Raji (cell line): Measurements from ENCODE around the gene DENR.

ENCODE experiments used
- POLR2A ChIP-seq: IDR thresholded peaks from 2 replicates; pipeline ENCODE4 v1.6.1; 2011; ENCODE audit warnings: low read depth, low read length, control low read depth; ENCODE audit not compliant: insufficient read depth

DENR gene

GRCh38 chr12:122811777-122812176, 59.2 kb downstream of the DENR start:
- TF ChIP-seq POLR2A: no peak

- no peak for TF ChIP-seq POLR2A
Measured at GRCh38 chr12:122813310-122813713, 60.7 kb downstream of the DENR start.

- TF ChIP-seq POLR2A: no peak
Measured at GRCh38 chr12:122819209-122819785, 66.7 kb downstream of the DENR start.

GRCh38 chr12:122820138-122820537, 67.5 kb downstream of the DENR start:
- TF ChIP-seq POLR2A: no peak
